Activated T-helper 2 cell treated with anti-CD3 and anti-CD28 coated beads, Interferon-gamma antibody, Interleukin-2, Interleukin-4, amounts not matched to agents 10 μg/mL and 5 μg/mL and 100 μg/mL, durations not matched to agents 14 hours and 24 hours and 36 hours (primary cell): ENCODE data around the gene ZBTB18. TPM values are rescaled to one million over a fixed set of nuclear protein-coding genes. Genes with fewer than 3 reads are reported as not detected.

Experiments
- DNase-seq: peaks from one replicate; pipeline ENCODE4 v3.0.0; 2021; ENCODE audit warnings: low spot score
- H3K27ac Mint-ChIP-seq: one replicate; pipeline ENCODE4 v1.8.0; 2021; ENCODE audit warnings: mixed read lengths
- H3K27me3 Mint-ChIP-seq: one replicate; pipeline ENCODE4 v1.8.0; 2021; ENCODE audit warnings: low read depth, mixed read lengths
- H3K36me3 Mint-ChIP-seq: one replicate; pipeline ENCODE4 v1.8.0; 2021; ENCODE audit warnings: low read depth, mixed read lengths
- H3K4me1 Mint-ChIP-seq: one replicate; pipeline ENCODE4 v1.8.0; 2021; ENCODE audit warnings: low read depth, mixed read lengths
- H3K4me3 Mint-ChIP-seq: one replicate; pipeline ENCODE4 v1.8.0; 2021; ENCODE audit warnings: low read depth, mild to moderate bottlenecking, moderate library complexity, mixed read lengths
- H3K9me3 Mint-ChIP-seq: one replicate; pipeline ENCODE4 v1.8.0; 2021; ENCODE audit warnings: mixed read lengths
- intact Hi-C: fragments of 100-400 bp; cut with micrococcal nuclease; formaldehyde crosslinking; loops from one replicate; pipeline ENCODE4 v1.15.1; 2023
- total RNA-seq: library from RNA; stranded (reverse); gene quantifications from 2 replicates; pipeline ENCODE4 v1.2.3, GENCODE V29; 2022

The ZBTB18 gene
- total RNA-seq, 1 donor from 2014 or later = 4.4 TPM

DNA sequence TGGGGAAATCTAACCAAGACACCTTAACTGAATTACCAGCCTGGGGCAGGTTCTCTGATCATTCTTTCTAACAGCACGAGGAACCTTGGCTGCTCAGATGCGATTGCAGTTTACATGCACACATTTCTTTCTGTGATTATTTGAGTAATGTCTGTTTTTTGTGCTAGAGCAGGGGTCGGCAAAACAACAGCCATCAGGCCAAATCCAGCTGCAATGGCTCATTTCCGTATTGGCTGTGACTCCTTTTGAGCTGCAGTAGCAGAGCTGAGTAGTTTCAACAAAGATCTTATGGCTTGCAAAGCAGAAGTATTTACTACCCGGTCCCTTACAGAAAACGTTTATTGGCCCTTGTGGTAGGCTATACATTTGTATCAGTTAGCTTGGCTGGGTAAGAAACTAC, 37.1 kb downstream of the ZBTB18 start:
- Mint-ChIP-seq H3K27ac (no peak overlapping the region), H3K27me3 (peaks cover 10% of the 10 kb centered on the region), H3K9me3 (no peaks in the 10 kb centered on the region)

DNA sequence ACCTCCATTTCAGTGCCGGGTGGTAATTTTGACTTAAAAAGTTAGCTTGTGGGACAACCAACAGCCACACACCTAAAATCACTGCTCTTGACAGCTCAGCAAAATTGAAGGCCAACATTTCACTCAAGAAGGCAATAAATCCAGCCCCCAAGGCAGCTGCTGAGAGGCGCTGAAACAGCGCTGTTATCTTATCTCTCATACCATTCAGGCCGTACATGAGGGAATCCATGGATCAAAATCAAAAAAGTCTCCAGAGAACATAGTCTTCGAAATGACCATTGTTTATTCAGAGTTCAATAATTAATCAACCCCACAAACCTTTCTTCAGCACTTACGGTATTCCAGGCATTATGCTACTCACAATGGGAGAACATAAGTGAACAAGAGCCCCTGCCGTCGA, 38.5 kb downstream of the ZBTB18 start:
- intact Hi-C loops = no loop called here
- no peaks in the 10 kb centered on the region for H3K36me3 Mint-ChIP-seq

More for the DNA sequence above, 37.1 kb downstream of the ZBTB18 start:
- intact Hi-C loops = no loop called here
- DNase-seq = no peak
- Mint-ChIP-seq H3K4me1 (no peaks in the 10 kb centered on the region), H3K36me3 (no peaks in the 10 kb centered on the region), H3K4me3 (no peak overlapping the region)

DNA sequence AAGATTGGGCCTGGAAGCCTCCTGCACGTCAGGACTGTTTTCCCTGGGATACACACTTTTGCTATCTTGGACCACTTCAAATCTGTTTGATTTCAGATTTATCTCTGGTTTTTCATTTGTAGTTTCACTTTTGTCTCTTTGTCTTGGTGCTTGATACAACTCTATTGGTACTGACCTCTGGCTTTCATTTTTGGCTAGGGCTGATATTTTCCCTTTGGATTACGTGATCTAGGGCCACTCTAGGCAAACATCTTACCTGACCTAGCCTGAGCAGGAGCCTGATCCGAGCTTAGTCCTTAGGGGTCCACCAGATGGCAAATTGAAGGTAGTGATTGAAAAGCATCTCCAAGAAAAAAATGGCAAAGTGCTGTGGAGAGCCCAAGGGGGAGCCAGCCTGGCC, 39.6 kb downstream of the ZBTB18 start:
- H3K4me1 Mint-ChIP-seq = no peaks in the 10 kb centered on the region
- H3K9me3 Mint-ChIP-seq = no peaks in the 10 kb centered on the region
- H3K4me3 Mint-ChIP-seq = no peak overlapping the region
- no peak for DNase-seq
- no peaks in the 10 kb centered on the region for H3K36me3 Mint-ChIP-seq
- H3K27ac Mint-ChIP-seq = no peak overlapping the region
- intact Hi-C loops = no loop called here
- H3K27me3 Mint-ChIP-seq = peaks cover 2% of the 10 kb centered on the region

More for the DNA sequence above, 38.5 kb downstream of the ZBTB18 start:
- Mint-ChIP-seq H3K9me3 (no peaks in the 10 kb centered on the region), H3K27ac (no peak overlapping the region), H3K4me1 (no peaks in the 10 kb centered on the region), H3K4me3 (no peak overlapping the region), H3K27me3 (peaks cover 3% of the 10 kb centered on the region)
- DNase-seq = no peak

DNA sequence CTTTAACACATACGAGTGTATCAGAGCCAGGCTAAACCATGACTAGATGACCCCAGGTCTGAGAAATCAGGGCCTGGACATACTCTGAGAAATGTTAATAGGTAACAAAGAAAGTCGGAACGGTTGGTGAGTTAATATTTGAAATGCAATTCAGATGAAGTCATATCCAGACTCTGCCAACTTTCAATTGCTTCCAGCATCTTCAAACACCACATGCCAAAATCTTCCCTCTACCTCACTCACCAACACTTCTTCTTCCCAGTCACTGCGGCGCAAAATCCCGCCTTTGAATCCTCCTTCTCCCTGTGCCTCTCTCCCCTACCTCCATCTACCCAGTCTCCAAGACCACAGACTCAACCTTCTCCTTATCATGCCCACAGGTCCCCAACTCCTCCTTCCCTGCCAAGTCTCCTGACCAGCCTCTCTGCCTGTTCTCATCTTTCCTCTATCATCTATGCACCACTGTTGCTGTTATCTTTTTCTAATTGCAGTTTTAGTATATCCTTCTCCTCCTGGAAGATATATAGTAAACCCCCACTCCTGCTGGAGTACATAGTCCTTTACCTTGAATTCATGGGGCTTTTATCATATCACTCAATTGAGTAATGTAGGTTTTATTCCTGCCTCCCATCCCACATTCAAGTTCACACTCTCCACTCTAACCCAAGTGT, 41.3 kb downstream of the ZBTB18 start:
- Mint-ChIP-seq H3K4me1 (no peaks in the 10 kb centered on the region), H3K9me3 (no peaks in the 10 kb centered on the region), H3K27ac (no peak overlapping the region), H3K4me3 (no peak overlapping the region), H3K27me3 (peaks cover 2% of the 10 kb centered on the region), H3K36me3 (no peaks in the 10 kb centered on the region)
- intact Hi-C loops = no loop called here
- DNase-seq = no peak

DNA sequence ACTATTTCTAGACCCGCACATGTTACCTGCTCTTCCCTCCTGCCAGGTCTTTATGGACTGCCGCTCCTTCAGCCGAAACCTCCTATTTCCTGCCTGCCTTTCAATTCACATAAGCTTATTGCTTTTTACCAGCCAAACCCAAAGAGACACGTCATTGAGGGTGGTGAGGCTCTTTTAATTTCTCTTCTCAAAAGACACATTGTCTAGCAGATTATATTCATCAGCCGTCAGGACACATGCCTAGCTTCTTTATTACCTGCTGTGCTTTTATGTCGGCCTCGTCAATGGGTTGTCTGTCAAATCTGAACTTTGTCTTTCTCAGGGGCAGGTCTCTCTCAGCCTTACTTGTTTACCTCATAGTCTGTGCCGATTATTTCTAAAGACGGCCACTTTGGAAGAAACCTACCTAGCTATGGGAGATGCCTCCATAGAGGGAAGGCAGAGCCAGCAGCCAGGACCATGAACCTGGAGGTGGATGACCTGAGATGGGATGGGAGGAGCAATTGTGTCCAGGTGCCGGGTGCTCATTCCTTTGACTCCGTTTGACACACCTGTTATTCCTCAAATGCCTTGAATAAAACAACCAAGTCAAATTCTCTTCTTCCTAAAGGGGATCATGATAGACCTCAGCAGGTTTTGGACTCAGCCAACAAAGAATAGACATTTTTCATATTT, 42.0 kb downstream of the ZBTB18 start:
- intact Hi-C loops = no loop called here
- Mint-ChIP-seq H3K9me3 (no peaks in the 10 kb centered on the region), H3K4me3 (no peak overlapping the region), H3K27ac (no peak overlapping the region), H3K36me3 (no peaks in the 10 kb centered on the region), H3K27me3 (peaks cover 2% of the 10 kb centered on the region), H3K4me1 (no peaks in the 10 kb centered on the region)
- no peak for DNase-seq

DNA sequence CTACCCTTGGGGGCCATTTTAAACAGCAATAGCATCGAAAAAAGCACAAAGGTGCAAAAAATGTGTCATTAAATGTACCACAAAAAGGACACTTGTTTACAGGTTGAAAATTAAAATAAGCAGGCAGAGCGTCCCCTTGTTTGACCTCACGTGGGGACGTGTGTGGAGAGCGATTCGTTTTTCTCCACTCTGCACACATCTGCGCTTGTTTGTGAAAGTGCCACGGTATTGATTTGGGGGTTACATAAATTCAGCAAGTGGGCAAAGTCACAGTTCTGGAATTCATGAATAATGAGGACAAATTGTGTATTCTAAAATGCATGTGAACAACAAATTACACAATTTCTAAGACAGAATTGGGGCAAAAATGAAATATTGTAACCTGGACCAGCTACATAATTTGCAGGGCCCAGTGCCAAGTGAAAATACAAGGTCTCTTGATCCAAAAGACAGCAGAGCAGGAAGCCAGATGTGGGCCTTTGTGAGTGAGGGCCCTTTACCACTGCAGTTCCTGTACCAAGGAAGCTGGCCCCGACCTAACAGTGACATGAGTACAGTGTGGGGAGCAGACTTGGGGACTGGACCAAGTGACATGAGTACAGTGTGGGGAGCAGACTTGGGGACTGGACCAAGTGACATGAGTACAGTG, 43.9 kb downstream of the ZBTB18 start:
- DNase-seq = no peak

DNA sequence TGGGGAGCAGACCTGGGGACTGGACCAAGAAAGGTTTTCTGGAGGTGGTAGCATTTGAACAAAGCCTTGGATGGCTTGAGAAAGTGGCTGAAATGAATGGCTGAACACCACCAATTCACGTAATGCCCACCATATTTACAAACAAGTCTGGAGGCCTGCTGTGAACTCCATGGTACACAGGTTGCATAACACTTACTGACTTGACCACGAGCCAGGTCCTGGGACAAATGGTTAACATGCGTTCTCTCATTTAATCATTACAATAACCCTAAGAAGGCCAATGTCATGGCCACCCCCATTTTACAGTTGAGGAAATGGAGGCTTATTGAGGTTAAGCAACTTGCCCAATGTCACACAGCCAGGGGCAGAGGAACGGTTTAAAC, 44.4 kb downstream of the ZBTB18 start:
- no peaks in the 10 kb centered on the region for H3K9me3 Mint-ChIP-seq
- H3K4me1 Mint-ChIP-seq = no peaks in the 10 kb centered on the region
- H3K36me3 Mint-ChIP-seq = no peaks in the 10 kb centered on the region
- intact Hi-C loops = no loop called here
- DNase-seq = no peak
- no peak overlapping the region for H3K27ac Mint-ChIP-seq
- H3K4me3 Mint-ChIP-seq = no peak overlapping the region
- H3K27me3 Mint-ChIP-seq = peaks cover 8% of the 10 kb centered on the region

More for the DNA sequence above, 43.9 kb downstream of the ZBTB18 start:
- Mint-ChIP-seq H3K27me3 (peaks cover 8% of the 10 kb centered on the region), H3K4me1 (no peaks in the 10 kb centered on the region), H3K27ac (no peak overlapping the region), H3K4me3 (no peak overlapping the region), H3K9me3 (no peaks in the 10 kb centered on the region), H3K36me3 (no peaks in the 10 kb centered on the region)
- intact Hi-C loops = no loop called here

DNA sequence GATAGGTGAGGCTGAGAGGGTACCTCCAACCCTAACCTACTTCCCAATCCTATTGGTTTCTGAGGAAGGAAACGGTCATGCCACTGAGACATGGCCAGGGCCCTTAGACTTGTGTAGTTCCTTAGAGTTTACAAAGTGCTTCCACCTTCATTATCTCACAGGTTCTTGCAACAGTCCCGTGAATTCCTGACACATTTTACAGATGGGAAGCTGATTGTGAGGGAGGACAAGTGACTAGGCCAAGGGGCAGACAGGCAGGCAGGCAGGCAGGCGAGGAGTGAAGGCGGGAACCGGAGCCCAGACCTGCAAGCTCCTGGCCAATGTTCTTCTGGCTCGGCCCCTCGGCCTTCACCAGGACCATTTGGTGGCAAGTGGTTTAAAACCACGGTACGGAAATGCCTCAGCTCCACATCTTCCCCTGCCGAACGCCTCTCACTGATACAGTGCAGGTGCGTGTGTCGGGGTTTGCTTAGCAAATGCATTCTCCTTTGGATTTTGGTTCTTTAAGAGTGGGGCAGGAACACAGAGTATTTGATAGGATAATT, 45.1 kb downstream of the ZBTB18 start:
- Mint-ChIP-seq H3K4me1 (peaks cover 1% of the 10 kb centered on the region), H3K27me3 (peaks cover 11% of the 10 kb centered on the region), H3K27ac (no peak overlapping the region), H3K9me3 (no peaks in the 10 kb centered on the region), H3K4me3 (no peak overlapping the region), H3K36me3 (no peaks in the 10 kb centered on the region)
- intact Hi-C loops = no loop called here
- DNase-seq = no peak

DNA sequence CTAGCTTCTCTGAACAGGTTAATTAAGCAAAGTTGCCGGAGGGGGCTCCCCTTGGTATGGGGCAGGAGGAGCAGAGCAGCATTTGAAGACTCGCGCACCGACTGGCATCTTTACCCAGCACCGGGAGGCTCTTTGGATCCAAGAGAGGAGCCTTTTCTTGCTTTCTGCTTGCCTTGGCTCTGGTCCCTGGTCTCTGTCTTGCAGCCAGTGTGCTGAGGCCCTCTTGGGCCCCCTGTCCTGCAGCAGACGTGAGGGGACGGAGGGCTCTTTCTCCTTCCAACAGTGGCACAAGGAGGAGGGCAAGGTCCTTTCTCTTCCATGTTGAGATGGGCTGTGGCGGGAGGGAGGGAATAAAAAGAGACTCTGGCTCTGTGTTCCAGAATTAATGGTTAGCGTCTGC, 45.6 kb downstream of the ZBTB18 start:
- Mint-ChIP-seq H3K4me1 (peaks cover 1% of the 10 kb centered on the region), H3K27me3 (peaks cover 15% of the 10 kb centered on the region), H3K27ac (no peak overlapping the region), H3K36me3 (no peaks in the 10 kb centered on the region), H3K9me3 (no peaks in the 10 kb centered on the region), H3K4me3 (no peak overlapping the region)
- intact Hi-C loops = no loop called here
- no peak for DNase-seq

DNA sequence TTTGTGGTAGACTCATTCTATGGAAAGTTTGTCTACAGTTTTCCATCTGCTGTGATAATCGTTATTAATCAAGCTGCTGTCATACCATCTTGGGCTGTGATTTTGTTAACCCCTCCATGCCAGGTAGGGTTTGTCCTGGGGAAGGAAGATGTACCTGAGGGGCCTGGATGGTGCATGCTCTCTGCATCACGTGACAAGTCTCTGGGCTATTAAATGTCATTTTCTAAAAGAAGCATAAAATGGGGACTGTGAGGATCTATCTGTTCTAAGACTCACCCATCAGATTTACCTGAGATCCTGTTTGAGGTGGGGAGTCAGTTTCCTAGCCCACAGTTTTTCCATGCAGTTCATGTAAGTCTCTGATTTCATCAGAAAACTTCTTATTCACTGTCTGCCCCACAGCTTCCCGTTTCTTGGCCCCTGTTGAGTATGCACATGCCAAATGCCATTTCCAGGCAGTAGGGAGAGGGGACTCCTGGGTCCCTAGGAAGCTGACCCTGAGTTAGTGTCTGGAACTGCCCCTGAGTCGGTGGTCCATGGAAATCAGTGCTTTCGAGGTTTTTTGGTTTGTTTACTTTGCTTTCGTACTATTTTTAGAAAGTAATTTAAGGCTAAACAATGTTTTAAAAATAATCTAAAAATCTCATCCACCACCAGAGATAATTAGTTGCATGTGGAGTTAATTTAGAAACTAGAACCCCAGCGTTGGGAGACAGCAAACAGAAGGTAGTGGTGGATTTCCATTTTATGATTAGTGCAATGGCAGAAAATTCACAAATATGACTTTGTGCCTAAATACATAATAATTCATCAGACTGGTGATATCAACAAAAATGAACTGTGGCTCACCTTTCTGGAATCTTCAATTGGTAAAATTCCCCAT, 46.7 kb downstream of the ZBTB18 start:
- intact Hi-C loops = no loop called here
- Mint-ChIP-seq H3K4me3 (no peak overlapping the region), H3K9me3 (no peaks in the 10 kb centered on the region), H3K4me1 (peaks cover 1% of the 10 kb centered on the region), H3K36me3 (no peaks in the 10 kb centered on the region), H3K27me3 (peaks cover 17% of the 10 kb centered on the region), H3K27ac (no peak overlapping the region)
- no peak for DNase-seq

DNA sequence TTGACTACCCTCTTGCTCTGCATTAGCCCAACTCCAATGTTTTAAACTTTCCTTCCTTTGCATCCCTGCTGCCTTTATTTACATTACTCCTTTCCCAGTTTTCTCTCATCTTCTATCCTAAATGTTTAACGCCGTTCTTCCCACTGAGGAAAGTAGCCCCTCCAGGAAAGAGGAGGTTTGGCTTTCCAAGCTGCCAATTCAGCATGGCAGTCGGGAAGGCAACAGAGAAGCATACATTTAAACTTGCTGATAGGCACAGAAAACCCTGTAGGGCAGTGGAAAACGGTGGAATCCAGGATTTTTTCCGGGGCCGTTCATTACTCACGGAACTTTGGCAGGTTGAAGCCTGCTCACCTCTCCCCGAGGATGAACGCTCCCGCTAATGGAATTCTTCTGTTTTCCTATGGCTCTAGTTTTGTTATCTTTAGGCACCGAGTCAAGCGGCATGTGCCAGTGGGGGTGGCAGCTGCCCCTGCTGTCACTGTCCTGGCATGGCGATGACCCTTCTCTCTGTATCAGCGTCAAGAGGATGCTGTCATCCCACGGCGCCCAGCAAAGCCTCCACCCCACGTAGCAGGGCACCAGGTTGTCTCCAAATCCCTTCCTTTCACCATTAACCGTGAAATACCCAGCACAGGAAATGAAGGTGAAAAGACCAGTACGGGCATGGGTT, 48.3 kb downstream of the ZBTB18 start:
- Mint-ChIP-seq H3K27me3 (peaks cover 17% of the 10 kb centered on the region), H3K9me3 (no peaks in the 10 kb centered on the region), H3K27ac (no peak overlapping the region), H3K4me3 (no peak overlapping the region), H3K36me3 (no peaks in the 10 kb centered on the region), H3K4me1 (peaks cover 1% of the 10 kb centered on the region)
- intact Hi-C loops = no loop called here
- no peak for DNase-seq

DNA sequence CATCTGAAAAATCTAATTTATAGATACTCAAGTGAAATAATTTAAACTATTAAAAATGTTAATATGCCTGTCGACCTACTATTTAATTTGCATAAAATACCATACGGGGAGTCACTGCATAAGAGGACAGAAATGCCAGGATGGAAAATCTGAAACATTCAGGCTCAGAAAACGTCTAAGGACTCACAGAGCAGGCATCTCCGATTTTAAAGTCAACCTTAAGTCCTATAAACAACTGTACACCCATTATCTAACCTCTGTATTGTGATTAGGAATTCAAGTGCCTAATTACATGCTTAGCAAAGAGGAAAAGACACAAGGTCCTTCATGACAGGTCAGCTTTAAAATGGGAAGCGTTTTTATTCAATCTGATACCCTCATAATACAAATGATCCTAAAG, 49.2 kb downstream of the ZBTB18 start:
- Mint-ChIP-seq H3K4me3 (no peak overlapping the region), H3K27me3 (peaks cover 19% of the 10 kb centered on the region), H3K36me3 (no peaks in the 10 kb centered on the region), H3K9me3 (no peaks in the 10 kb centered on the region), H3K4me1 (peaks cover 1% of the 10 kb centered on the region), H3K27ac (no peak overlapping the region)
- no peak for DNase-seq
- intact Hi-C loops = no loop called here
